GM12801 (cell line): ENCODE results near the gene CKB.

Source experiments
- TF ChIP-seq, protein P1 (sequence below): IDR thresholded peaks from one replicate; pipeline ENCODE4 v1.5.1; 2011; ENCODE audit warnings: control low read depth; ENCODE audit not compliant: insufficient read length; ENCODE audit errors: extremely low read depth

Gene CKB

DNA sequence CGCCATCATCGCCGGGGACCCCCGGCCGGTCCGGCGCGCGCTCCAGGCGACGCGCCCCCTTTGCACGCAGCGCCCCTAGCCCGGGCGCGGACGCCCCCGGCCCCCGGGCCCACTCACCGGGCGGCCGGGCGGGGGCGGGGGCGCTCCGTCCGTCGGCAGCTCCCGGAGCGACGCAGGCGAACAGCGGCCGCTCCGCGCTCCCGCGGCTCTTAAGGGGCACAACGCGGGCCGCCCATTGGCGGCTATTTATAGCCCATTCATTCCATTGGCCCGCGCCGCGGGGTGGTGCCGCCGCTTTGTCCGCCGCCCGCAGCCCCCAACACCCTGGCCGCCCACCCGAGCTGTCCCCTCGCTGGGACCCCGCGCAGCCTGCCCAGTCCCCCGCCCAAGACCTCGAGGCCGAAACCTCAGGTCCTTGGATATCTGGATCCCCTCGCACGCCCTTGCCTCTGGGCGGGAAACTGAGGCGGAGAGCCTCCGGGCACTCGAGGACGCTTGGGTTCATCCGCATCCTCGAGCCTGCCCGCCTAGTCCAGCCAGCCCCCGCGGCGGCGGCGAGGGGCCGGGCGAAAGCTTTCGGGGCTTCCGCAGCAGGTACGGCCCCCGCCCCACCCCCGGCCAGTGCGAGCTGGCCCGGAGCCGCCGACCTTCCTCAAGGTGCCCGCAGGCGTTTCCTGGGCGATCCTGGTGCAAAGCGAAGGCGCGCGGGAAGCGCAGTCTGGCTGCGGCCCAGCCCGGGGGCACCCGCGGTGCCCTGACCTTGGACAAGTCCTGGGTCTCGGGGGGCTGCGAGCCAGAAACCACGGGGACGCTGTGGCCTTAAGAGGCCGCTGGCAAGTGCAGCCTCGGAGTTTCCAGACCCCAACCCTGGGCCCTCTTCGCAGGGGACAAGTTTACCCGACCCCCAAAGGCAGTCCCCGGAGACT lies at the start of gene CKB:
CKB (minus strand) TSS at position 182 of the 926 bp plus-strand sequence. CDS start 337 bp downstream, outside the sequence.
- TF ChIP-seq, protein P1, sequence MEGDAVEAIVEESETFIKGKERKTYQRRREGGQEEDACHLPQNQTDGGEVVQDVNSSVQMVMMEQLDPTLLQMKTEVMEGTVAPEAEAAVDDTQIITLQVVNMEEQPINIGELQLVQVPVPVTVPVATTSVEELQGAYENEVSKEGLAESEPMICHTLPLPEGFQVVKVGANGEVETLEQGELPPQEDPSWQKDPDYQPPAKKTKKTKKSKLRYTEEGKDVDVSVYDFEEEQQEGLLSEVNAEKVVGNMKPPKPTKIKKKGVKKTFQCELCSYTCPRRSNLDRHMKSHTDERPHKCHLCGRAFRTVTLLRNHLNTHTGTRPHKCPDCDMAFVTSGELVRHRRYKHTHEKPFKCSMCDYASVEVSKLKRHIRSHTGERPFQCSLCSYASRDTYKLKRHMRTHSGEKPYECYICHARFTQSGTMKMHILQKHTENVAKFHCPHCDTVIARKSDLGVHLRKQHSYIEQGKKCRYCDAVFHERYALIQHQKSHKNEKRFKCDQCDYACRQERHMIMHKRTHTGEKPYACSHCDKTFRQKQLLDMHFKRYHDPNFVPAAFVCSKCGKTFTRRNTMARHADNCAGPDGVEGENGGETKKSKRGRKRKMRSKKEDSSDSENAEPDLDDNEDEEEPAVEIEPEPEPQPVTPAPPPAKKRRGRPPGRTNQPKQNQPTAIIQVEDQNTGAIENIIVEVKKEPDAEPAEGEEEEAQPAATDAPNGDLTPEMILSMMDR, result no peak

DNA sequence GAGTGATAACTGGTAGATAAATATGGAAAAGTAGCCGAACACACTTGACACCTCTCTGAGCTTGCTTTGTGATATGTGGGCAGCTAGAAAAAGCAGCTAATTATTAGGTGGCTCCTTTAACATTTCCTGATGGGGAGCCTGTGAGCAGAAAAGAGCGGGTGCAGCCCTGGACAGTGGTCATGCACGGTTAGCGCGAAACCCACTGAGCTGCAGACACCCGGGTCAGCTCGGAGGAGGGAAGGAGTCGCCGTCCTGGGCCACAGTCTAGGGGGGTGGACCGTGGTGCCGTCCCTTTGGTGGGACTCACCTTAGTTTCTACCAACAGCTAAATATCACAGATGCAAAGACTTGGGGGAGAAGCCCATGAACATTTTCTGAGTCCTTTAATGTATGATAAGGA lies 46.8 kb upstream of the CKB start:
- TF ChIP-seq, protein P1, result no peak

DNA sequence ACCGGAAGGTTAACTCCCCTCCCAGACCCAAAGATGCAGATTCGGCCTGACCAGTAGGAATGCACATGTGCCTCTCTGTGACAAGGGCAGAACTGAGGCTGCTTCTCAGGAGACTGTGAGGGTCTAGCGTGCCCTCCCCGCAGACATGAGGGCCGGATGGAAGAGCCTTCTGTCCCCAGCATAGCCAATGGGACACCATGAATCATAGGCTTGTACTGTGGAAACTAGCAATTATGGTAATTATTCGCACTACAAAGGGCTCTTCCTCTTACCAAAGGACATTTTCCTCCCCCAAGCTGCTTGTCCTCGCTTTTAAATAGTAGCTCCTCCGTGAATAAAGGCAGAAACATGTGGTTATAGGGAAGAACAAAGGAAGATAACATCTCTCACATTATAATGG lies 46.3 kb upstream of the CKB start:
- TF ChIP-seq, protein P1, result no peak

DNA sequence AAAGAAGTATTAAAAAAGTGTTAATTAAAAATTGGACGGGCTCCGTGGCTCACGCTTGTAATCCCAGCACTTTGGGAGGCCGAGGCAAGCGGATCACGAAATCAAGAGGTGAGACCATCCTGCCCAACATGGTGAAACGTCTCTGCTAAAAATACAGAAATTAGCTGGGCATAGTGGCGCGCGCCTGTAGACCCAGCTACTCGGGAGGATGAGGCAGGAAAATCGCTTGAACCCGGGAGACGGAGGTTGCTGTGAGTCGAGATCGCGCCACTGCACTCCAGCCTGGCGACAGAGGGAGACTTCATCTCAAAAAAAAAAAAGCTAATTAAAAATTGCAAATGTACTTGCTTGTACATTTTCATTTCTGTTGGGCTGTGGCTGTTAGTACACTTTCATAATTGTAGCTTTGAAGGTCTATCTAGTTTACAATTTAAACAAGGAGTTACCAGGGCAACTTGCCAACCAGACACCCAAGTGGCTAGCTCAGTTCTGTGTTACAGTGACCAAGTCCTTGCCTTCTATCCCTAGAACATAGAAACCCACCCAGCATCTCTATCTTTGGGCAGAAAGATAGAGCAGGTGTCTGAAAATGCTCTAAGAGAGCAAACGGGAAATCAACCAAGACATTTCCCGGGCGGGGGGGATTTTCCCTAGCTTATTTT lies 41.3 kb upstream of the CKB start:
- TF ChIP-seq, protein P1, result no peak

DNA sequence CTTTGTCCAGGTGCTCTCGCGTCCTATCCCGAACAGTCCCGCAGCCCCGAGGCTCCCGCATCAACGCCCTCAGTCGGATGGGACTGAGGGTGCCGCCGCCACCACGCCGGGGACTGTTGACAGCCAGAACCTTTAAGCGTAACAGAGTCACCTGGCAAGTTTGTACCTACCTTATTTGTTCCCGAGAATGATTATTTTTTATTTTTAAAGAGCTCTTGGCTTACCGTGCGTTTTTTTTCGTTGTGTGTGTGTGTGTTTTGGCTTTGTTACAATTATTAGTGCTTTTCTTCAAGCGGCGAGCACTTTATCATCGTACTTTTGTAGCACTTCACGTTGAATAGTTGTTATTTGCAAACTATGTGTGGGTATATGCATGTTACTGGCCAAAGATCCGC lies 40.6 kb upstream of the CKB start:
- TF ChIP-seq, protein P1, result no peak

DNA sequence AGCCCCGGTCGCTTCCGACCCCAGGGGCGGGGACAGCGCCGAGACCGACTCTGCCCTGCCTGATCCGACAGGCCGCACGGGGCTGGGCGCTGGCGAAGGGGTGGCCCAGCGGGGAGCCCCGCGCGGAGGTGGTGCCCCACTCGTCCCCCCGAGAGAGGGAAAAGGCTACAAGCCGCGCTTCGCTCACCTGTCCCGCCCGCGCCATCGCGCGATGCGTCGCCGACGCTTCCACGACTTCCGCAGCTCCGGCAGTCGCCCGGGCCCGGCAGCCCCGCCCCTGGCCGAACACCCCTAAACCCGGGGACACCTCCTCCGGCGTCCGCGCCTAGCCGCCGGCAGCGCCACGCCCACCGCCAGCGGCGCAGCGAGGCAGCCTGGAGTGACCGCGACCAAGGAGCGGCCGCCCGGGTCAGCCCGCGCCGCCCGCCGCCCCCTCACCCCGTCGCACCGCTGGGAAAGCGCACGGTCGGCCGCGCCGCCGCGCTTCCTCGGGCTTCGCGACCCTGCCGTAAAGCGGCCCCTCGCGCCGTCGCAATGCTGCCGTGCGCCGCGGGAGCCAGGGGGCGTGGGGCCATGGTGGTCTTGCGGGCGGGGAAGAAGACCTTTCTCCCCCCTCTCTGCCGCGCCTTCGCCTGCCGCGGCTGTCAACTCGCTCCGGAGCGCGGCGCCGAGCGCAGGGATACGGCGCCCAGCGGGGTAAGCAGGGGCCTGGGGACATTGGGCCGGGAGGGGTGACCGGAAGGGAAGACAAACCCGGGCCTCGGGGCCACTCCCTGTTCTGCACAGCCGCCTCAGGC lies 40.0 kb upstream of the CKB start, which contains the start of the genes BAG5 and COA8:
BAG5 (minus strand) TSS at position 229 of the 797 bp plus-strand sequence. CDS start 1,493 bp downstream, outside the sequence.
COA8 (plus strand) TSS at position 532 of the 797 bp plus-strand sequence; CDS start at position 574, 42 bp downstream.
- TF ChIP-seq, protein P1, result no peak

DNA sequence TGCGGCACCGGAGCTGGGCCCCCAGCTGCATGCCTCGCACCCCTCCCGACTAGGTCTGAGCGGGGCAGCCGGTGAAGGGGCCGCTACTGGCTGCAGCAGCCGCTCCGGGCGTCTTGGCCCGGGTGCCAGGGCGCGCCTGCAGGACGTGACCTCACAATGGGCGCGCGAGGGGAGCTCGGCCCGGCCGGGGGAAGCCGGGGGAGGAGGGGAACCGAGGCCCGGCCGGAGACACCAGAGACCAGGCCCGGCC lies 39.5 kb upstream of the CKB start:
- TF ChIP-seq, protein P1, result no peak
